Measurements from ENCODE around the gene CHMP4B. TPM values are rescaled to one million over a fixed set of nuclear protein-coding genes. Genes with fewer than 3 reads are reported as not detected.

The CHMP4B gene
- total RNA-seq, 1 experiment from 2014 or later, result 203 TPM

- DNase-seq, result no peak
- H3K9me3 ChIP-seq, result no peaks in the 10 kb centered on the region
- ChIA-PET POLR2A (interaction anchor here (0.9 kb wide), 1 partner anchor 12 kb away, joined by 3 read pairs; no protein-coding TSS in a partner anchor), CTCF (interaction anchor here (0.6 kb wide), 1 partner anchor 227 kb away, joined by 7 read pairs; no protein-coding TSS in a partner anchor)
- H3K4me3 ChIP-seq (ENCODE audit: low read depth, low read length), result no peak overlapping the region
- H3K9me3 Mint-ChIP-seq (ENCODE audit: unreplicated experiment), result no peaks in the 10 kb centered on the region
- TF ChIP-seq, protein P1, sequence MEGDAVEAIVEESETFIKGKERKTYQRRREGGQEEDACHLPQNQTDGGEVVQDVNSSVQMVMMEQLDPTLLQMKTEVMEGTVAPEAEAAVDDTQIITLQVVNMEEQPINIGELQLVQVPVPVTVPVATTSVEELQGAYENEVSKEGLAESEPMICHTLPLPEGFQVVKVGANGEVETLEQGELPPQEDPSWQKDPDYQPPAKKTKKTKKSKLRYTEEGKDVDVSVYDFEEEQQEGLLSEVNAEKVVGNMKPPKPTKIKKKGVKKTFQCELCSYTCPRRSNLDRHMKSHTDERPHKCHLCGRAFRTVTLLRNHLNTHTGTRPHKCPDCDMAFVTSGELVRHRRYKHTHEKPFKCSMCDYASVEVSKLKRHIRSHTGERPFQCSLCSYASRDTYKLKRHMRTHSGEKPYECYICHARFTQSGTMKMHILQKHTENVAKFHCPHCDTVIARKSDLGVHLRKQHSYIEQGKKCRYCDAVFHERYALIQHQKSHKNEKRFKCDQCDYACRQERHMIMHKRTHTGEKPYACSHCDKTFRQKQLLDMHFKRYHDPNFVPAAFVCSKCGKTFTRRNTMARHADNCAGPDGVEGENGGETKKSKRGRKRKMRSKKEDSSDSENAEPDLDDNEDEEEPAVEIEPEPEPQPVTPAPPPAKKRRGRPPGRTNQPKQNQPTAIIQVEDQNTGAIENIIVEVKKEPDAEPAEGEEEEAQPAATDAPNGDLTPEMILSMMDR (IDR thresholded peaks at IDR 0.05; ENCODE audit: insufficient read depth in 1 of 2, low read depth in 1 of 2, low read length in 1 of 2, severe bottlenecking in 1 of 2, unreplicated experiment in 1 of 2), result peak in 1 of 2 experiments; percentile 53
- no peaks in the 10 kb centered on the region for H3K27me3 ChIP-seq (replicated peaks; ENCODE audit: control insufficient read depth, insufficient read depth, low read length)
- H3K36me3 Mint-ChIP-seq (ENCODE audit: insufficient read depth, unreplicated experiment), result peaks cover 26% of the 10 kb centered on the region
- peaks cover 37% of the 10 kb centered on the region for H3K4me1 Mint-ChIP-seq (ENCODE audit: low read depth, unreplicated experiment)
- intact Hi-C loops (cut with micrococcal nuclease; ENCODE audit: unreplicated experiment), result no loop called here
- H3K4me1 ChIP-seq, result peaks cover 18% of the 10 kb centered on the region
- no peaks in the 10 kb centered on the region for H3K36me3 ChIP-seq (ENCODE audit: control insufficient read depth, insufficient read depth, low read length)
- no peak overlapping the region for H3K27ac Mint-ChIP-seq (ENCODE audit: unreplicated experiment)
- no TSS peak for BruUV-seq (replicated peaks)
- H3K4me3 Mint-ChIP-seq (ENCODE audit: unreplicated experiment), result no peak overlapping the region
- H3K27me3 Mint-ChIP-seq (ENCODE audit: insufficient read depth, unreplicated experiment), result no peaks in the 10 kb centered on the region
Observed at GRCh38 chr20:33838035-33838864, 27.1 kb downstream of the CHMP4B start.

DNA sequence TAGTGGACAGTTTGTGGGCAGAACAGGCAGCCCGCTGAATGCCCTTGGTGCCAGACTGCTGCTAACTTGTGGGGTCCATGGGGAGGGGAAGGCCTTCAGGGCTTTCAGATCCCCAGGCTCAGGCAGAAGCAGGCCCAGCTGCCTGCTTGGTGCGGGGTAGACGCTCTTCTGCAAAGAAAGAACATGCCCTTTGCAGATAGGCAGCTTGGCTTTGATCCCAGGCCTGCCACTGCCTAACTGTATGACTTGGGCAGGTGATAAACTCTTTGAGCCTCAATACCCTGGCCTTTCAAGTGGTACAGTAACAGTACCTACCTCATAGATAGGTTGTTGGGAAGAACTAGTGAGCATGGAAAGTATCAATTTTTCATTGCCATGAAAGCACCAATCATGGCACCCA lies 28.4 kb downstream of the CHMP4B start:
- Mint-ChIP-seq H3K27me3 (ENCODE audit: insufficient read depth, unreplicated experiment) (no peaks in the 10 kb centered on the region), H3K36me3 (ENCODE audit: insufficient read depth, unreplicated experiment) (peaks cover 14% of the 10 kb centered on the region), H3K4me3 (ENCODE audit: unreplicated experiment) (no peak overlapping the region), H3K27ac (ENCODE audit: unreplicated experiment) (no peak overlapping the region), H3K4me1 (ENCODE audit: low read depth, unreplicated experiment) (peaks cover 40% of the 10 kb centered on the region), H3K9me3 (ENCODE audit: unreplicated experiment) (no peaks in the 10 kb centered on the region)
- TF ChIP-seq, protein P1 (IDR thresholded peaks at IDR 0.05; ENCODE audit: insufficient read depth in 1 of 2, low read depth in 1 of 2, low read length in 1 of 2, severe bottlenecking in 1 of 2, unreplicated experiment in 1 of 2), result no peak
- Histone ChIP-seq H3K4me3 (ENCODE audit: low read depth, low read length) (no peak overlapping the region), H3K36me3 (ENCODE audit: control insufficient read depth, insufficient read depth, low read length) (no peaks in the 10 kb centered on the region), H3K9me3 (no peaks in the 10 kb centered on the region), H3K4me1 (peaks cover 28% of the 10 kb centered on the region), H3K27me3 (replicated peaks; ENCODE audit: control insufficient read depth, insufficient read depth, low read length) (no peaks in the 10 kb centered on the region)
- intact Hi-C loops (cut with micrococcal nuclease; ENCODE audit: unreplicated experiment), result no loop called here
- DNase-seq, result no peak
- ChIA-PET CTCF (no interaction called here), POLR2A (interaction anchor here (1.1 kb wide), 1 partner anchor 26 kb away, joined by 3 read pairs; no protein-coding TSS in a partner anchor)
- no TSS peak for BruUV-seq (replicated peaks)

DNA sequence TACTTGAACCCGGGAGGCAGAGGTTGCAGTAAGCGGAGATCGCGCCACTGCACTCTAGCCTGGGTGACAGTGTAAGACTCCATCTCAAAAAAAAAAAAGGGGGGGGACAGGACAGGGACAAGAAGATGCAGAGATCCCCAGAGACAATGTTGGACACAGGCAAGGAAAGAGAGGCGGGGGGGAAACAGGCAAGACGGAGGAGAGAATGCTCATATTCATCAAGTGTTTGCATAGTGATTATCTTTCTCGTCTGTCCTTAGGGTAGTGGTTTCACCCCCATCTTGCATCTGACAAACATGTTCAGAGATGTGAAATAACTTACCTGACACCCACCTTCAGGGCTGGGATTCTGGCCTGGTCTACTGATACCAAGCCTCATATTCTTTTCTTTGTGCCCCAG lies 29.0 kb downstream of the CHMP4B start:
- no peaks in the 10 kb centered on the region for H3K27me3 ChIP-seq (replicated peaks; ENCODE audit: control insufficient read depth, insufficient read depth, low read length)
- no TSS peak for BruUV-seq (replicated peaks)
- POLR2A ChIA-PET, result no interaction called here

More for the DNA sequence above, 29.0 kb downstream of the CHMP4B start:
- CTCF ChIA-PET, result no interaction called here
- Histone ChIP-seq H3K4me3 (ENCODE audit: low read depth, low read length) (no peak overlapping the region), H3K36me3 (ENCODE audit: control insufficient read depth, insufficient read depth, low read length) (no peaks in the 10 kb centered on the region), H3K9me3 (no peaks in the 10 kb centered on the region), H3K4me1 (peaks cover 28% of the 10 kb centered on the region)
- Mint-ChIP-seq H3K27ac (ENCODE audit: unreplicated experiment) (no peak overlapping the region), H3K36me3 (ENCODE audit: insufficient read depth, unreplicated experiment) (peaks cover 9% of the 10 kb centered on the region), H3K4me1 (ENCODE audit: low read depth, unreplicated experiment) (peaks cover 40% of the 10 kb centered on the region), H3K27me3 (ENCODE audit: insufficient read depth, unreplicated experiment) (no peaks in the 10 kb centered on the region), H3K9me3 (ENCODE audit: unreplicated experiment) (no peaks in the 10 kb centered on the region), H3K4me3 (ENCODE audit: unreplicated experiment) (no peak overlapping the region)
- DNase-seq, result no peak
- TF ChIP-seq, protein P1 (IDR thresholded peaks at IDR 0.05; ENCODE audit: insufficient read depth in 1 of 2, low read depth in 1 of 2, low read length in 1 of 2, severe bottlenecking in 1 of 2, unreplicated experiment in 1 of 2), result no peak
- intact Hi-C loops (cut with micrococcal nuclease; ENCODE audit: unreplicated experiment), result no loop called here

Data from Caco-2 (cell line).